Neural cell (in vitro differentiated cells): ENCODE results near the gene SP140. TPM values are rescaled to one million over a fixed set of nuclear protein-coding genes. Genes with fewer than 3 reads are reported as not detected.

Source experiments
- H2AFZ ChIP-seq: fragments of 200-600, 300-800 bp; sonication (generic), shearing (Covaris generic); 2 replicates; pipeline ENCODE4 v1.6.0; 2014; ENCODE audit warnings: low read depth, mild to moderate bottlenecking, antibody characterized with exemption, low read length, moderate library complexity
- H3F3A ChIP-seq: fragments of 200-600 bp; shearing (Covaris generic); 2 replicates; pipeline ENCODE4 v1.6.1; 2016; ENCODE audit warnings: mild to moderate bottlenecking, moderate library complexity, mixed read lengths, antibody characterized with exemption, low read length; ENCODE audit not compliant: insufficient read depth, poor library complexity, severe bottlenecking
- H3K27ac ChIP-seq: fragments of 200-600, 300-800 bp; sonication (generic), shearing (Covaris generic); 2 replicates; pipeline ENCODE4 v1.5.1; 2014; ENCODE audit warnings: mild to moderate bottlenecking, low read length, moderate library complexity
- H3K27me3 ChIP-seq: fragments of 300-800, 200-600 bp; sonication (generic), shearing (Covaris generic); 2 replicates; pipeline ENCODE4 v1.6.0; 2014; ENCODE audit warnings: mild to moderate bottlenecking, low read depth, low read length, moderate library complexity; ENCODE audit not compliant: insufficient read depth
- H3K36me3 ChIP-seq: fragments of 300-800, 200-600 bp; sonication (generic), shearing (Covaris generic); 2 replicates; pipeline ENCODE4 v1.5.1; 2014; ENCODE audit warnings: mild to moderate bottlenecking, antibody characterized with exemption, low read length, moderate library complexity; ENCODE audit not compliant: insufficient read depth
- H3K4me2 ChIP-seq: fragments of 300-800, 200-600 bp; sonication (generic), shearing (Covaris generic); 2 replicates; pipeline ENCODE4 v1.6.0; 2014; ENCODE audit warnings: mild to moderate bottlenecking, low read length
- H3K4me3 ChIP-seq: fragments of 300-800, 200-600 bp; sonication (generic), shearing (Covaris generic); 2 replicates; pipeline ENCODE4 v1.5.1; 2014; ENCODE audit warnings: mild to moderate bottlenecking, low read length, moderate library complexity
- H3K79me2 ChIP-seq: fragments of 200-600 bp; shearing (Covaris generic); replicated peaks from 2 replicates; pipeline ENCODE4 v1.6.0; 2014; ENCODE audit warnings: mild to moderate bottlenecking, low read length, moderate library complexity; ENCODE audit not compliant: insufficient read depth
- H3K9ac ChIP-seq: fragments of 300-800, 200-600 bp; sonication (generic), shearing (Covaris generic); 2 replicates; pipeline ENCODE4 v1.6.1; 2016; ENCODE audit warnings: mild to moderate bottlenecking, low read length, mixed read lengths
- H3K9me2 ChIP-seq: fragments of 200-600 bp; shearing (Covaris generic); 2 replicates; pipeline ENCODE4 v1.6.1; 2016; ENCODE audit warnings: mild to moderate bottlenecking, low read length, mixed read lengths; ENCODE audit not compliant: insufficient read depth
- H3K9me3 ChIP-seq: fragments of 200-600, 300-800 bp; sonication (generic), shearing (Covaris generic); 2 replicates; pipeline ENCODE4 v1.6.1; 2016; ENCODE audit warnings: mild to moderate bottlenecking, mixed run types, low read length, moderate library complexity, mixed read lengths
- H4K20me1 ChIP-seq: fragments of 200-600 bp; shearing (Covaris generic); 2 replicates; pipeline ENCODE4 v1.6.1; 2016; ENCODE audit warnings: mild to moderate bottlenecking, mixed run types; ENCODE audit not compliant: insufficient read depth
- CTCF ChIP-seq: fragments of 450-650 bp; IDR thresholded peaks from 2 replicates; pipeline ENCODE4 v1.5.1; 2014; ENCODE audit warnings: antibody characterized with exemption, mild to moderate bottlenecking, moderate library complexity; ENCODE audit not compliant: poor library complexity, severe bottlenecking
- EP300 ChIP-seq: fragments of 450-650 bp; conservative IDR thresholded peaks from 2 replicates; pipeline ENCODE4 v1.6.1; 2014; ENCODE audit warnings: antibody characterized with exemption, mild to moderate bottlenecking, moderate library complexity; ENCODE audit not compliant: poor library complexity, severe bottlenecking
- EZH2 ChIP-seq: fragments of 200-600, 300-800 bp; shearing (Covaris generic), sonication (generic); IDR thresholded peaks from 2 replicates; pipeline ENCODE4 v1.6.1; 2014; ENCODE audit warnings: antibody characterized with exemption, low read length, borderline replicate concordance, mild to moderate bottlenecking; ENCODE audit not compliant: insufficient read depth, poor library complexity, severe bottlenecking
- MXI1 ChIP-seq: fragments of 450-650 bp; conservative IDR thresholded peaks from 2 replicates; pipeline ENCODE4 v1.6.1; 2014; ENCODE audit warnings: antibody characterized with exemption, mild to moderate bottlenecking; ENCODE audit not compliant: poor library complexity, severe bottlenecking
- POLR2AphosphoS5 ChIP-seq: IDR thresholded peaks from 2 replicates; pipeline ENCODE4 v1.6.1; 2012
- RAD21 ChIP-seq: fragments of 450-650 bp; conservative IDR thresholded peaks from 2 replicates; pipeline ENCODE4 v1.6.1; 2014; ENCODE audit warnings: antibody characterized with exemption, mild to moderate bottlenecking, moderate library complexity
- SMC3 ChIP-seq: fragments of 450-650 bp; conservative IDR thresholded peaks from 2 replicates; pipeline ENCODE4 v1.6.1; 2014; ENCODE audit warnings: antibody characterized with exemption, mild to moderate bottlenecking, moderate library complexity; ENCODE audit not compliant: poor library complexity
- TAF1 ChIP-seq: IDR thresholded peaks from 2 replicates; pipeline ENCODE4 v1.6.1; 2012; ENCODE audit warnings: low read depth
- polyA plus RNA-seq: library from polyadenylated mRNA; depleted of rRNA; stranded (reverse); fragments of >200 nt; gene quantifications from 2 replicates; pipeline ENCODE4 v1.2.3, GENCODE V29; 2014
- TF ChIP-seq, protein P1 (sequence below): IDR thresholded peaks from 2 replicates; pipeline ENCODE4 v1.6.1; 2012; ENCODE audit warnings: borderline replicate concordance

Gene SP140
- polyA plus RNA-seq, 1 donor from 2014 or later, result 0.74 TPM

DNA sequence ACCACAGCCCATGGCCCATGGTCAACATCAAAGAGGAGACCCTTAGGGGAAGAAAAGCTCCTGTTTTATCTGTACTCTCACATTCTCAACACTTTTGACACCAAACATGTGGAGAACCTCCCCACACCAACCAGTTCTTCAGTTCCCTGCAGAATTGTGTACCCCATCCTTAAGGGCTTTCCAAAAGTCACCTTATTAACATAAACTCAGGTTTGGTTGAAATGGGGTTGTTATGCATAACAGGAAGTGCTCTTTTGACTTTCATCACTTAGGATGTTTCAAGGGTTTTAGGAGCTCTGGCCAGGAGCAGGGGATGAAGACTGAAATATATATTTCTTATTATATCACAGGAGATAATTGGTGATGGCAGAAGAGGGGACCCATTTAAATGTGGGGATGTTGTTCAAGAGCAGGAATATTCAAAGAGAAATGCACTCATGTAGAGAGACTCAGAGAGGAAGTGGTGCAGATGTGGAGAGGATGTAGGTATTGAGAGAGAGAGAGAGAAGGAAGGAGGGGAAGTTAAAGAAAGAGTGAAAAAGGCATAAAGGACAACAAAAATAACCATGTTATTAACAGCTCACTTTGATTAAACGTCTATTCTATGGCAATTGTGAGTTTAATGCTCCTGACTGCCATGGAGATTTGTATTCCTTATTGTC, 136.6 kb downstream of the SP140 start:
- Histone ChIP-seq H3K9me3 (no peaks in the 10 kb centered on the region), H3K4me3 (no peak overlapping the region), H2AFZ (no peak overlapping the region), H3K9me2 (no peaks in the 10 kb centered on the region), H3K9ac (no peak overlapping the region), H3K27me3 (no peaks in the 10 kb centered on the region), H3K79me2 (no peaks in the 10 kb centered on the region), H3K27ac (no peak overlapping the region), H3K36me3 (no peaks in the 10 kb centered on the region), H3K4me2 (no peak overlapping the region), H4K20me1 (no peaks in the 10 kb centered on the region), H3F3A (no peaks in the 10 kb centered on the region)
- TF ChIP-seq MXI1, result no peak
- TF ChIP-seq POLR2AphosphoS5, result no peak
- no peak for TF ChIP-seq TAF1
- TF ChIP-seq CTCF, result no peak
- no peak for TF ChIP-seq RAD21
- TF ChIP-seq EP300, result no peak
- no peak for TF ChIP-seq SMC3
- TF ChIP-seq, protein P1, sequence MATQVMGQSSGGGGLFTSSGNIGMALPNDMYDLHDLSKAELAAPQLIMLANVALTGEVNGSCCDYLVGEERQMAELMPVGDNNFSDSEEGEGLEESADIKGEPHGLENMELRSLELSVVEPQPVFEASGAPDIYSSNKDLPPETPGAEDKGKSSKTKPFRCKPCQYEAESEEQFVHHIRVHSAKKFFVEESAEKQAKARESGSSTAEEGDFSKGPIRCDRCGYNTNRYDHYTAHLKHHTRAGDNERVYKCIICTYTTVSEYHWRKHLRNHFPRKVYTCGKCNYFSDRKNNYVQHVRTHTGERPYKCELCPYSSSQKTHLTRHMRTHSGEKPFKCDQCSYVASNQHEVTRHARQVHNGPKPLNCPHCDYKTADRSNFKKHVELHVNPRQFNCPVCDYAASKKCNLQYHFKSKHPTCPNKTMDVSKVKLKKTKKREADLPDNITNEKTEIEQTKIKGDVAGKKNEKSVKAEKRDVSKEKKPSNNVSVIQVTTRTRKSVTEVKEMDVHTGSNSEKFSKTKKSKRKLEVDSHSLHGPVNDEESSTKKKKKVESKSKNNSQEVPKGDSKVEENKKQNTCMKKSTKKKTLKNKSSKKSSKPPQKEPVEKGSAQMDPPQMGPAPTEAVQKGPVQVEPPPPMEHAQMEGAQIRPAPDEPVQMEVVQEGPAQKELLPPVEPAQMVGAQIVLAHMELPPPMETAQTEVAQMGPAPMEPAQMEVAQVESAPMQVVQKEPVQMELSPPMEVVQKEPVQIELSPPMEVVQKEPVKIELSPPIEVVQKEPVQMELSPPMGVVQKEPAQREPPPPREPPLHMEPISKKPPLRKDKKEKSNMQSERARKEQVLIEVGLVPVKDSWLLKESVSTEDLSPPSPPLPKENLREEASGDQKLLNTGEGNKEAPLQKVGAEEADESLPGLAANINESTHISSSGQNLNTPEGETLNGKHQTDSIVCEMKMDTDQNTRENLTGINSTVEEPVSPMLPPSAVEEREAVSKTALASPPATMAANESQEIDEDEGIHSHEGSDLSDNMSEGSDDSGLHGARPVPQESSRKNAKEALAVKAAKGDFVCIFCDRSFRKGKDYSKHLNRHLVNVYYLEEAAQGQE, result no peak
- TF ChIP-seq EZH2, result no peak

Other genes with a start within 250 kb of the SP140 start
- 125 and 128 TPM in 2 replicates for gene SLC16A14, start 156.8 kb upstream of the SP140 start, polyA plus RNA-seq
- gene SP110, start 5.8 kb upstream of the SP140 start, polyA plus RNA-seq, result not detected in 2 replicates
- not detected in 2 replicates for gene SP140L, start 101.5 kb downstream of the SP140 start, polyA plus RNA-seq
- gene SP100, start 190.5 kb downstream of the SP140 start, polyA plus RNA-seq, result not detected in 2 replicates